ENCODE measurements around the gene DDX27.

Gene DDX27

DNA sequence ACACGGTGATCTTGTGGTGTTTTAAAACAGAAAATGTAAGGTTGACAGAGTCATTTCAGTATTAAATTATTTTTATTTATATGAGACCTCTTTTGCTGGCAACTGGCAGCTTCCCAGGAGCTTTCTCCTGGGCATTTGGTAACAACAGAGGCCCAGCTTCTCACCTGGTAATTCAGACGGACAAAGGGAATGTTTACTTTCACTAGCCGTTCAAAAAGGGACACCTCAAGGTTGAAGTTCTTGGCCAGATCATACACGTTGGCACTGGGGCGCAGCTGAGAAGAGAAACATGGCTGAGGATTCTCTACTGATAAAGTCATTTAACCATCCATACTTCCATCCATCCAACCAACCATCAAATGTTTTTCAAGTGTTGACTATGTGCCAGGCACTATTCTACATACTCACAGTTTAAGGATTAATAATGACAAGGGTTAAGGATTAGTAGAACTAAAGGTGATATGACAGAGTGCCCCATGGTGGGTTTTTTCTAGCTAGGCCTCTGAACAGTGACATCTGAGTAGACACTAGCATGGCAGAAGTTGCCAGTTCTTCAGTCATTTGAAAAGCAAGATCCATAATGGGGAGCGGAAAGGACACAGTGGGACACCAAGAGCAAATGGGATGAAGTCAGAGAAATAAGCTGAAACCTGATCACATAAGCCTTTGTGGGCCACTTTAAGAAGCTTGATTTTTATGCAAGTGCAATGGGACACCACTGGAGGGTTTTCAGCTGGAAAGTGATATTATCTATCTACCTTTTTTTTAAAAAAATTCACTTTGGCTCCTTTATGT, 33.5 kb downstream of the DDX27 start:
- peak overlapping the region; percentile 52 for H3K27ac Mint-ChIP-seq

DNA sequence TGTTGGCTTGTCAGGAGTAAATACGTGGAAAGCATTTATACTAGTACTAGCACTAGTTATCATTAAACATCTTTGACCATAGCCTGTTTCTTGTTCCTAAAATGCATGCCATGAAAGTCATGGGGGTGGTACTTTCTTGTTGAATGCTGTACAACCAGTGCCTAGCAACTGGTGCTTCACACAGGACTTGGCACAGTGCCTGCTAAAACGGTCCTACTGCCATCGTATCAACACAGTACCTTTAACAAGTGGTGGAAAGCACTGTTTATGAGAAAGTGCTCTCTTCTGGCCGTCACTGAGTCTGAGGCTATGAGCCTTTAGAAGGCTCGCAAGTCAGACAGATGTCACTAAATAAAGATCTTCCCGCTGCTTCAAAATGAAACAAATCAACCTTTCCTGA, 37.0 kb downstream of the DDX27 start:
- peaks cover 100% of the 10 kb centered on the region for H3K36me3 Mint-ChIP-seq
- ATAC-seq (no peak), DNase-seq (ENCODE audit: low spot score in 2 of 2) (no peak)
- peaks cover 11% of the 10 kb centered on the region for H3K4me1 Mint-ChIP-seq
- H3K27ac Mint-ChIP-seq = peak overlapping the region; percentile 57
- no peaks in the 10 kb centered on the region for H3K9me3 Mint-ChIP-seq
- H3K4me3 Mint-ChIP-seq = no peak overlapping the region

More for the DNA sequence above, 33.5 kb downstream of the DDX27 start:
- Mint-ChIP-seq H3K4me3 (no peak overlapping the region), H3K9me3 (no peaks in the 10 kb centered on the region), H3K36me3 (peaks cover 100% of the 10 kb centered on the region), H3K4me1 (no peaks in the 10 kb centered on the region)
- ATAC-seq (no peak), DNase-seq (ENCODE audit: low spot score in 2 of 2) (no peak)

DNA sequence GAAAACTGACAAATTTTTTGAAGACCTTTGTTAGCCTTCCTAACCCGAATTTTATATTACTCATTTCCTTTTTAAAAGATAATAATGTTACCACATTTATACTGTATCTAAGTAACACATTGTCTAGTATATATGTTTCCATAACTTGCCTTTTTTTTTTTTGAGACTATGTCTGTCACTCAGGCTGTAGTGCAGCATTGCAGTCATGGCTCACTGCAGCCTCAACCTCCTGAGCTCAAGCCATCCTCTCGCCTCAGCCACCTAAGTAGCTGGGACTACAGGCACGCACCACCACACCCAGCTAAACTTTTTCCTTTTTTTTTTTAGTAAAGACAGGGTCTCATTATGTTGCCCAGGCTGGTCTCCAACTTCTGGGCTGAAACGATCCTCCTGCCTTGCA, 40.1 kb downstream of the DDX27 start:
- Mint-ChIP-seq H3K4me1 (peaks cover 11% of the 10 kb centered on the region), H3K9me3 (no peaks in the 10 kb centered on the region), H3K36me3 (peaks cover 100% of the 10 kb centered on the region), H3K4me3 (no peak overlapping the region), H3K27ac (no peak overlapping the region)
- ATAC-seq (peak; percentile 51), DNase-seq (ENCODE audit: low spot score in 2 of 2) (no peak)

DNA sequence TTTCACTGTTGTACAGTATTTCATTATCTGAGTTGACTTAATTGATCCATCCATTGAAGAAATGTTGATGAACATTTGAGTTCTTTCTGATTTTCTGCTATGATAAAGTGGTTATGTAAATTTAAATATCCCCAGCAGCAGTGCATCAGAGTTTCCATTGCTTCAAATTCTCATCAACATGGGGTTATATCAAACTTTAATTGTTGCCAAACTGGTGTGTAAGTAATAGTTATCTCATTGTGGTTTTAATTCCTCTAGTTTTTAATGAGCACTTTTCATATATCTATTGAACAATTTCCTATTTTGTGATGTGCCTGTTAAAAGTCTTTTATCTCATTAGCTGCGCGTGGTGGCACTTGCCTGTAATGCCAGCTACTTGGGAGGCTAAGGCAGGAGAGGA, 40.6 kb downstream of the DDX27 start:
- Mint-ChIP-seq H3K4me1 (peaks cover 11% of the 10 kb centered on the region), H3K27ac (no peak overlapping the region), H3K4me3 (no peak overlapping the region), H3K36me3 (peaks cover 100% of the 10 kb centered on the region), H3K9me3 (no peaks in the 10 kb centered on the region)
- ATAC-seq = no peak
- DNase-seq (ENCODE audit: low spot score in 2 of 2) = no peak

- no peak overlapping the region for H3K27ac Mint-ChIP-seq
- no peak for ATAC-seq
- H3K4me3 Mint-ChIP-seq = no peak overlapping the region
- DNase-seq (ENCODE audit: low spot score in 2 of 2) = no peak
- peaks cover 11% of the 10 kb centered on the region for H3K4me1 Mint-ChIP-seq
- H3K36me3 Mint-ChIP-seq = peaks cover 100% of the 10 kb centered on the region
- no peaks in the 10 kb centered on the region for H3K9me3 Mint-ChIP-seq
Observed at GRCh38 chr20:49260218-49260617, 41.0 kb downstream of the DDX27 start.

DNA sequence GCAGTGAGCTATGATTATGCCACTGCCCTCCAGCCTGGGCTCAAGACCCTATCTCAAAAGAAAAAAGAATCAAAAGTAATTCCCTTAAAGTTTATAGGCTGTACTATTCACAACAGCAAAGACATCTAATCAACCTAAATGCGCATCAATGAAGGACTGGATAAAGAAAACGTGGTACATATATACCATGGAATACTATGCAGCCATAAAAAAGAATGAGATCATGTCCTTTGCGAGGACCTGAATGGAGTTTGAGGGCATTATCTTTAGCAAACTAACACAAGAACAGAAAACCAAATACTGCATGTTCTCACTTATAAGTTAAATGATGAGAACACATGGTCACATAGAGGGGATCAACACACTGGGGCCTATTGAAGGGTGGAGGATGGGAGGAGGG, 42.0 kb downstream of the DDX27 start:
- Mint-ChIP-seq H3K9me3 (no peaks in the 10 kb centered on the region), H3K27ac (no peak overlapping the region), H3K4me3 (no peak overlapping the region), H3K36me3 (peaks cover 100% of the 10 kb centered on the region), H3K4me1 (peaks cover 18% of the 10 kb centered on the region)
- ATAC-seq (no peak), DNase-seq (ENCODE audit: low spot score in 2 of 2) (no peak)

DNA sequence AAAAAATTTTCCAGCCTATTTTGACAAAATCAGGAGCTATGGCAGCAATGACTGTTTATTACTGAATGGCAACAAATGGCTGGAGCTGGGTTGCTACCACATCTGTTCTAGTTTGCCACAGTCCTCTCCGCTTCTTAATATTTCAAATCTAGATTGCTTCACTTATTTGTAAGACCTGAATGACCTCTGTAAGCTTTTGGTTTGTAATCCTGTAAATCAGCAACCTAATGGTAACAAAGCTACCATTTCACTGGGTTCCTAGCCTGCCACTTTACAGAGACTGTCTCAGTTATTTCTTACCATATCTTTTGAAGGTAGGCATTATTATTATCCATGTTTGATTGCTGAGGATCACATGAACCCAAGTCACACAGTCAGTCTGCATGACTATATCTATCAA, 43.2 kb downstream of the DDX27 start:
- Mint-ChIP-seq H3K9me3 (no peaks in the 10 kb centered on the region), H3K27ac (no peak overlapping the region), H3K4me1 (peaks cover 23% of the 10 kb centered on the region), H3K36me3 (peaks cover 100% of the 10 kb centered on the region), H3K4me3 (no peak overlapping the region)
- DNase-seq (ENCODE audit: low spot score in 2 of 2) (no peak), ATAC-seq (no peak)

DNA sequence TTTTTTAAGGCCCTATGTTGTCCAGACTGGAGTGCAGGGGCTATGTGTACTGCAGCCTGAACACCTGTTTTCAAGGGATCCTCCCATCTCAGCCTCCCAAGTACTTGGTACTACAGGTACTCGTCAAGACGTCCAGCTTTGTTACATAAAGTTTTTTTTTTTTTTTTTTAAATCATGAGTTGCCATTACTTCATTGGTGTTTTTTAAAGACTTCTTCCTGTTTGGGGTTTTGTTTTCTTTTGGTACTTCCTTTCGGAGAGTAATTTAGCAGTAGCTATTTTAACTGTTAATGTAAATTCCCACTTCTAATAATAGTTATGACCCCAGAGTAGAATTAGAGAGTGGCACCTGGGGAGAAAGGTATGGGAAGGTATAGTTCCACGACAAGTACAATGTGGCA, 48.1 kb downstream of the DDX27 start:
- Mint-ChIP-seq H3K4me1 (peaks cover 56% of the 10 kb centered on the region), H3K36me3 (peaks cover 100% of the 10 kb centered on the region), H3K9me3 (no peaks in the 10 kb centered on the region), H3K4me3 (peak overlapping the region; percentile 80), H3K27ac (peak overlapping the region; percentile 91)
- ATAC-seq (no peak), DNase-seq (ENCODE audit: low spot score in 2 of 2) (no peak)

DNA sequence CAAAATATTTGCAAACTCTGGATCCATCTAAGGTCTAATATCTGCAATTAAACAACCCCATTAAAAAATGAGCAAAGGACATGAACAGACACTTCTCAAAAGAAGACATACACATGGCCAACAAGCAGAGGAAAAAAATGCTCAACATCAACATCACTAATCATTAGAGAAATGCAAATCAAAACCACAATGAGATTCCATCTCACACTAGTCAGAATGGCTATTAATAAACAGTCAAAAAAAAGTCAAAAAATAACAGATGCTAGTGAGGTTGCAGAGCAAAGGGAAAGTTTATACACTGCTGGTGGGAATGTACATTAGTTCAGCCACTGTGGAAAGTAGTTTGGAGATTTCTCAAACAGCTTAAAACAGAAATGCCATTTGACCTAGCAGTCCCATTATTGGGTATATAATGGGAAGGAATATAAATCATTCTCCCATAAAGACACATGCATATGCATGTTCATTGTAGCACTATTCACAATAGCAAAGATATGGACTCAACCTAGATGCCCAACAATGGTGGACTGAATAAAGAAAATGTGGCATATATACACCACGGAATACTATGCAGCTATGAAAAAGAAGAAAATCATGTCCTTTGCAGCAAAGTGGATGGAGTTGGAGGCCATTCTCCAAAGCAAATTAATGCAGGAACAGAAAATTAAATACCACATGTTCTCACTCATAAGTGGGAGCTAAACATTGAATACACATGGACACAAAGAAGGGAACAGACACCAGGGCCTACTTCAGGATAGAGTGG, 49.6 kb downstream of the DDX27 start:
- DNase-seq (ENCODE audit: low spot score in 2 of 2) (no peak), ATAC-seq (peak; percentile 55)
- Mint-ChIP-seq H3K36me3 (peaks cover 100% of the 10 kb centered on the region), H3K27ac (no peak overlapping the region), H3K4me3 (peak overlapping the region; percentile 80), H3K4me1 (peaks cover 62% of the 10 kb centered on the region), H3K9me3 (no peaks in the 10 kb centered on the region)

- DNase-seq (ENCODE audit: low spot score in 2 of 2) (no peak), ATAC-seq (no peak)
- H3K27ac Mint-ChIP-seq = peak overlapping the region; percentile 71
- H3K36me3 Mint-ChIP-seq = peaks cover 100% of the 10 kb centered on the region
- H3K9me3 Mint-ChIP-seq = no peaks in the 10 kb centered on the region
- peak overlapping the region; percentile 80 for H3K4me3 Mint-ChIP-seq
- peaks cover 66% of the 10 kb centered on the region for H3K4me1 Mint-ChIP-seq
Observed at GRCh38 chr20:49270177-49270576, 51.0 kb downstream of the DDX27 start.

- Mint-ChIP-seq H3K4me1 (peaks cover 68% of the 10 kb centered on the region), H3K4me3 (peak overlapping the region; percentile 80), H3K9me3 (no peaks in the 10 kb centered on the region), H3K36me3 (peaks cover 100% of the 10 kb centered on the region), H3K27ac (peak overlapping the region; percentile 71)
- no peak for ATAC-seq
- DNase-seq (ENCODE audit: low spot score in 2 of 2) = no peak
Observed at GRCh38 chr20:49270736-49271135, 51.5 kb downstream of the DDX27 start.

- ATAC-seq = no peak
- H3K4me3 Mint-ChIP-seq = peak overlapping the region; percentile 49
- peaks cover 100% of the 10 kb centered on the region for H3K36me3 Mint-ChIP-seq
Observed at GRCh38 chr20:49272654-49273053, 53.4 kb downstream of the DDX27 start.

DNA sequence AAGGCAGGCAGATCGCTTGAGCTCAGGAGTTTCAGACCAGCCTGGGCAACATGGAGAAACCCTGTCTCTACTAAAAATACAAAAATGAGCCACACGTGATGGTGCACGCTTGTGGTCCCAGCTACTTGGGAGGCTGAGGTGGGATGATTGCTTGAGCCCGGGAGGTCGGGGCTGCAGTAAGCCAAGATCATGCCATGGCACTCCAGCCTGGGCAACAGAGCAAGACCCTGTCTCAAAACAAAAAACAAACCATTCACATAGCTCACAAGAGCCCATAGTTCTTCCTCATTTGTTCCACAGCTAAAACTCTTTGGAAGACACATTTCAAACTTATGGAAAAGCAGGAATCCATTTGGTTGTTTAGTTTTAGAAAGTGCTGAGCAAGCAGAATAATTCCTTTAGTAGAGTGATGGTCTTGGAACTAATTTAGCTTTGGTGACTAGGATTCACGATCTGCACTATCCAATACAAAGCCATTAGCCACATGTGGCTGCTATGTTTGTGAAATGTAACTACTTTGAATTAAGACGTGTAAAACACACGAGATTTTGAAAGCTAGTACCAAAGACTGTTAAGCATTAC, 54.6 kb downstream of the DDX27 start:
- no peak for ATAC-seq
- Mint-ChIP-seq H3K36me3 (peaks cover 100% of the 10 kb centered on the region), H3K27ac (peak overlapping the region; percentile 58), H3K4me1 (peaks cover 65% of the 10 kb centered on the region), H3K4me3 (peak overlapping the region; percentile 49), H3K9me3 (no peaks in the 10 kb centered on the region)
- no peak for DNase-seq (ENCODE audit: low spot score in 2 of 2)

More at GRCh38 chr20:49272654-49273053, 53.4 kb downstream of the DDX27 start:
- peak overlapping the region; percentile 58 for H3K27ac Mint-ChIP-seq
- peaks cover 69% of the 10 kb centered on the region for H3K4me1 Mint-ChIP-seq
- H3K9me3 Mint-ChIP-seq = no peaks in the 10 kb centered on the region
- no peak for DNase-seq (ENCODE audit: low spot score in 2 of 2)

- DNase-seq (ENCODE audit: low spot score in 2 of 2) (no peak), ATAC-seq (no peak)
- Mint-ChIP-seq H3K4me3 (peak overlapping the region; percentile 97), H3K4me1 (peaks cover 56% of the 10 kb centered on the region), H3K36me3 (peaks cover 100% of the 10 kb centered on the region), H3K9me3 (no peaks in the 10 kb centered on the region), H3K27ac (peak overlapping the region; percentile 100)
Observed at GRCh38 chr20:49275216-49275615, 56.0 kb downstream of the DDX27 start.

DNA sequence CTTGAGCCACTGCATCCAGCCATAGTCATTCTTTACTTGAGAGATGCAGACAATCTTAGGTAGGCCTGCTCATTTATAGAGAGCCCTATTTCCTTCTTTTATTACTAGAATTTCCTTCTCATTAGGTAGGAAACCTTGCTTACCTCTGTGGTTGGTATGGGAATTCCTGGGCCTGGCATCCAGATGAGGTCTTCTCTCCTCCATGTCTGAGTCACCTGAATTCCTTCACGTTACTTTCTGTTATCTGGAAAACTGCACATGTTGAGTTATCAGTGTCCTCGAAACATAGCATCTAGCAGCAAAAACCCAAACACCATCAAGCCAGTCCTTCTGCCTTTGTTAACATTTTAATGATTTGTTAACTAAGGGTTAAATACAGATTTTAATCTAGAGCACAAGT, 56.4 kb downstream of the DDX27 start:
- ATAC-seq (no peak), DNase-seq (ENCODE audit: low spot score in 2 of 2) (no peak)
- Mint-ChIP-seq H3K4me1 (peaks cover 56% of the 10 kb centered on the region), H3K27ac (peak overlapping the region; percentile 100), H3K9me3 (no peaks in the 10 kb centered on the region), H3K36me3 (peaks cover 100% of the 10 kb centered on the region), H3K4me3 (peak overlapping the region; percentile 97)

All from stimulated activated effector memory CD8-positive, alpha-beta T cell treated with anti-CD3 and anti-CD28 coated beads, Interleukin-12 subunit alpha, Interleukin-12 subunit beta, amount 100 ng/mL, for 72 hours (primary cell).